Measurements from ENCODE around the gene ARL13B. TPM values are rescaled to one million over a fixed set of nuclear protein-coding genes. Genes with fewer than 3 reads are reported as not detected.

Gene ARL13B
- total RNA-seq, 1 experiment from 2014 or later, result 9.3 TPM

DNA sequence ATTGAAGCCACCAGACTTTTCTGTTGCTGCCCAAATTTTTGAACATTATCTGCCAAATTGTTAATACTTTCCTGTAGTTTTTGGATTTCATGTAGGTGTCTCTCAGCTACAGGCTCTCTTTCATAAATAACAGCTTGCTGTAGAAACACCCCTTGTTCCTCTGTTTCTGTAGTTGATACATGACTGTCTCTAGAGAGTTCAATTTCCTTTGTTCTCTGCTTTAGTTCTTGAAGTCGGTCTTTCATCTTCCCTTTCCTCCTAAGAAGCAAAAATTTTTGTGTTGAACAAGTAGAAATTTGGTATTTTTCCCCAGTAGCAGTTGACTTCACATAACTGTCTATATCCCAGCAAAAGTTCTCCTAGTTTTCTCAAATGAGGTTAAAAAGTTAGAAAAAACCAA, 35.1 kb downstream of the ARL13B start (continued):
- no peak for TF ChIP-seq CDX4 (CRISPR knock-in tag; IDR thresholded peaks at IDR 0.05; ENCODE audit: borderline replicate concordance)

- Mint-ChIP-seq H3K27ac (no peak overlapping the region), H3K36me3 (no peaks in the 10 kb centered on the region), H3K9me3 (no peaks in the 10 kb centered on the region), H3K4me3 (no peak overlapping the region), H3K4me1 (no peaks in the 10 kb centered on the region), H3K27me3 (ENCODE audit: low read depth) (no peaks in the 10 kb centered on the region)
- no peak for ATAC-seq
- ChIA-PET POLR2A (no interaction called here), CTCF (no interaction called here)
- no peak for DNase-seq (ENCODE audit: low spot score)
- TF ChIP-seq OVOL2 (CRISPR knock-in tag; IDR thresholded peaks at IDR 0.05; ENCODE audit: borderline replicate concordance) (no peak), ZNF138 (CRISPR knock-in tag; conservative IDR thresholded peaks at IDR 0.05) (no peak), SOX15 (CRISPR knock-in tag; IDR thresholded peaks at IDR 0.05) (no peak), ATF1 (CRISPR knock-in tag; IDR thresholded peaks at IDR 0.05) (no peak), ZBTB21 (CRISPR knock-in tag; IDR thresholded peaks at IDR 0.05; ENCODE audit: borderline replicate concordance) (no peak), ZNF425 (CRISPR knock-in tag; conservative IDR thresholded peaks at IDR 0.05) (no peak), ZNF423 (CRISPR knock-in tag; IDR thresholded peaks at IDR 0.05) (no peak), E2F5 (CRISPR knock-in tag; IDR thresholded peaks at IDR 0.05) (no peak), ZNF396 (CRISPR knock-in tag; IDR thresholded peaks at IDR 0.05; ENCODE audit: borderline replicate concordance) (no peak)
- TF ChIP-seq, protein P1, sequence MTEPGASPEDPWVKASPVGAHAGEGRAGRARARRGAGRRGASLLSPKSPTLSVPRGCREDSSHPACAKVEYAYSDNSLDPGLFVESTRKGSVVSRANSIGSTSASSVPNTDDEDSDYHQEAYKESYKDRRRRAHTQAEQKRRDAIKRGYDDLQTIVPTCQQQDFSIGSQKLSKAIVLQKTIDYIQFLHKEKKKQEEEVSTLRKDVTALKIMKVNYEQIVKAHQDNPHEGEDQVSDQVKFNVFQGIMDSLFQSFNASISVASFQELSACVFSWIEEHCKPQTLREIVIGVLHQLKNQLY (CRISPR knock-in tag; IDR thresholded peaks at IDR 0.05), result no peak
- TF ChIP-seq, protein P2, sequence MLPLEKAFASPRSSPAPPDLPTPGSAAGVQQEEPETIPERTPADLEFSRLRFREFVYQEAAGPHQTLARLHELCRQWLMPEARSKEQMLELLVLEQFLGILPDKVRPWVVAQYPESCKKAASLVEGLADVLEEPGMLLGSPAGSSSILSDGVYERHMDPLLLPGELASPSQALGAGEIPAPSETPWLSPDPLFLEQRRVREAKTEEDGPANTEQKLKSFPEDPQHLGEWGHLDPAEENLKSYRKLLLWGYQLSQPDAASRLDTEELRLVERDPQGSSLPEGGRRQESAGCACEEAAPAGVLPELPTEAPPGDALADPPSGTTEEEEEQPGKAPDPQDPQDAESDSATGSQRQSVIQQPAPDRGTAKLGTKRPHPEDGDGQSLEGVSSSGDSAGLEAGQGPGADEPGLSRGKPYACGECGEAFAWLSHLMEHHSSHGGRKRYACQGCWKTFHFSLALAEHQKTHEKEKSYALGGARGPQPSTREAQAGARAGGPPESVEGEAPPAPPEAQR (CRISPR knock-in tag; IDR thresholded peaks at IDR 0.05), result no peak
Measured at GRCh38 chr3:94019659-94020058, 39.7 kb downstream of the ARL13B start.

GRCh38 chr3:94020293-94020692, 40.3 kb downstream of the ARL13B start:
- CTCF ChIA-PET, result no interaction called here
- POLR2A ChIA-PET, result no interaction called here
- Mint-ChIP-seq H3K27me3 (ENCODE audit: low read depth) (no peaks in the 10 kb centered on the region), H3K4me3 (no peak overlapping the region), H3K27ac (no peak overlapping the region), H3K4me1 (no peaks in the 10 kb centered on the region), H3K36me3 (no peaks in the 10 kb centered on the region), H3K9me3 (no peaks in the 10 kb centered on the region)
- DNase-seq (ENCODE audit: low spot score) (no peak), ATAC-seq (no peak)
- TF ChIP-seq, protein P3, sequence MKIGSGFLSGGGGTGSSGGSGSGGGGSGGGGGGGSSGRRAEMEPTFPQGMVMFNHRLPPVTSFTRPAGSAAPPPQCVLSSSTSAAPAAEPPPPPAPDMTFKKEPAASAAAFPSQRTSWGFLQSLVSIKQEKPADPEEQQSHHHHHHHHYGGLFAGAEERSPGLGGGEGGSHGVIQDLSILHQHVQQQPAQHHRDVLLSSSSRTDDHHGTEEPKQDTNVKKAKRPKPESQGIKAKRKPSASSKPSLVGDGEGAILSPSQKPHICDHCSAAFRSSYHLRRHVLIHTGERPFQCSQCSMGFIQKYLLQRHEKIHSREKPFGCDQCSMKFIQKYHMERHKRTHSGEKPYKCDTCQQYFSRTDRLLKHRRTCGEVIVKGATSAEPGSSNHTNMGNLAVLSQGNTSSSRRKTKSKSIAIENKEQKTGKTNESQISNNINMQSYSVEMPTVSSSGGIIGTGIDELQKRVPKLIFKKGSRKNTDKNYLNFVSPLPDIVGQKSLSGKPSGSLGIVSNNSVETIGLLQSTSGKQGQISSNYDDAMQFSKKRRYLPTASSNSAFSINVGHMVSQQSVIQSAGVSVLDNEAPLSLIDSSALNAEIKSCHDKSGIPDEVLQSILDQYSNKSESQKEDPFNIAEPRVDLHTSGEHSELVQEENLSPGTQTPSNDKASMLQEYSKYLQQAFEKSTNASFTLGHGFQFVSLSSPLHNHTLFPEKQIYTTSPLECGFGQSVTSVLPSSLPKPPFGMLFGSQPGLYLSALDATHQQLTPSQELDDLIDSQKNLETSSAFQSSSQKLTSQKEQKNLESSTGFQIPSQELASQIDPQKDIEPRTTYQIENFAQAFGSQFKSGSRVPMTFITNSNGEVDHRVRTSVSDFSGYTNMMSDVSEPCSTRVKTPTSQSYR (CRISPR knock-in tag; IDR thresholded peaks at IDR 0.05), result no peak
- TF ChIP-seq SP1 (CRISPR knock-in tag; conservative IDR thresholded peaks at IDR 0.05) (no peak), ETV6 (CRISPR knock-in tag; IDR thresholded peaks at IDR 0.05) (no peak), ZNF138 (CRISPR knock-in tag; conservative IDR thresholded peaks at IDR 0.05) (no peak), RORB (CRISPR knock-in tag; IDR thresholded peaks at IDR 0.05) (no peak), JAZF1 (CRISPR knock-in tag; IDR thresholded peaks at IDR 0.05) (no peak), SOX15 (CRISPR knock-in tag; IDR thresholded peaks at IDR 0.05) (no peak), RELA (CRISPR knock-in tag; IDR thresholded peaks at IDR 0.05; ENCODE audit: borderline replicate concordance) (no peak), ZNF532 (CRISPR knock-in tag; IDR thresholded peaks at IDR 0.05; ENCODE audit: borderline replicate concordance) (no peak)

Data from WTC11 (cell line).